SU-DHL-6 (cell line): Measurements from ENCODE around the gene GCC1.

Experiments
- H2AFZ ChIP-seq: fragments of 200-600 bp; sonication (generic); 2 replicates; pipeline ENCODE4 v1.6.1; 2014; ENCODE audit warnings: low read depth, mild to moderate bottlenecking, moderate library complexity, mixed read lengths, antibody characterized with exemption, low read length; ENCODE audit not compliant: severe bottlenecking
- H3F3A ChIP-seq: fragments of 200-600 bp; shearing (Covaris generic); 2 replicates; pipeline ENCODE4 v1.6.0; 2016; ENCODE audit warnings: antibody characterized with exemption, mild to moderate bottlenecking; ENCODE audit not compliant: insufficient read depth
- H3K27ac ChIP-seq: fragments of 200-600 bp; sonication (generic); 2 replicates; pipeline ENCODE4 v1.5.1; 2016; ENCODE audit warnings: low read depth, mild to moderate bottlenecking, low read length, moderate library complexity, mixed read lengths
- H3K27me3 ChIP-seq: fragments of 200-600 bp; sonication (generic), shearing (Covaris generic); 2 replicates; pipeline ENCODE4 v1.6.0; 2014; ENCODE audit warnings: mild to moderate bottlenecking, low read length
- H3K36me3 ChIP-seq: fragments of 200-600 bp; sonication (generic); 2 replicates; pipeline ENCODE4 v1.6.1; 2014; ENCODE audit warnings: mild to moderate bottlenecking, low read length, mixed read lengths
- H3K4me2 ChIP-seq: fragments of 300-600, 200-600 bp; shearing (Covaris generic), sonication (generic); 2 replicates; pipeline ENCODE4 v1.6.0; 2014; ENCODE audit warnings: low read length, low read depth, mild to moderate bottlenecking; ENCODE audit not compliant: poor library complexity, severe bottlenecking
- H3K4me3 ChIP-seq: fragments of 200-600 bp; sonication (generic); 2 replicates; pipeline ENCODE4 v1.5.1; 2014; ENCODE audit warnings: antibody characterized with exemption, low read length, mild to moderate bottlenecking, mixed read lengths; ENCODE audit not compliant: insufficient read depth, poor library complexity, severe bottlenecking
- H3K79me2 ChIP-seq: fragments of 200-600 bp; sonication (generic); 2 replicates; pipeline ENCODE4 v1.6.1; 2014; ENCODE audit warnings: mild to moderate bottlenecking, low read length, moderate library complexity; ENCODE audit not compliant: insufficient read depth
- H3K9ac ChIP-seq: fragments of 200-600 bp; sonication (generic); 2 replicates; pipeline ENCODE4 v1.7.0; 2014; ENCODE audit warnings: mild to moderate bottlenecking, low read length
- H3K9me2 ChIP-seq: fragments of 200-600 bp; sonication (generic); replicated peaks from 2 replicates; pipeline ENCODE4 v1.6.1; 2014; ENCODE audit warnings: low read length; ENCODE audit not compliant: insufficient read depth
- H3K9me3 ChIP-seq: fragments of 200-600 bp; sonication (generic); 2 replicates; pipeline ENCODE4 v1.6.1; 2014; ENCODE audit warnings: low read length, mixed read lengths; ENCODE audit not compliant: insufficient read depth
- H4K20me1 ChIP-seq: fragments of 200-600 bp; sonication (generic); 2 replicates; pipeline ENCODE4 v1.6.1; 2014; ENCODE audit warnings: low read depth, mild to moderate bottlenecking, antibody characterized with exemption, low read length, moderate library complexity, mixed read lengths
- CTCF ChIP-seq: fragments of 200-600 bp; sonication (generic); IDR thresholded peaks from one replicate; pipeline ENCODE4 v1.5.1; 2017; ENCODE audit warnings: antibody characterized with exemption, mild to moderate bottlenecking, low read length, moderate library complexity; ENCODE audit not compliant: insufficient read depth, poor library complexity, severe bottlenecking
- EZH2phosphoT487 ChIP-seq: fragments of 200-600 bp; sonication (generic), shearing (Covaris generic); conservative IDR thresholded peaks from 2 replicates; pipeline ENCODE4 v1.6.1; 2018; ENCODE audit warnings: mild to moderate bottlenecking, antibody characterized with exemption, low read length, moderate library complexity, mixed read lengths

Gene GCC1

GRCh38 chr7:127619681-127620405, 34.4 kb upstream of the GCC1 start:
- no peak overlapping the region for H3K4me2 ChIP-seq

GRCh38 chr7:127618775-127619174, 33.4 kb upstream of the GCC1 start:
- Histone ChIP-seq H3K4me3 (no peak overlapping the region), H3K27ac (no peak overlapping the region), H3K9ac (no peak overlapping the region), H3K36me3 (no peaks in the 10 kb centered on the region), H2AFZ (no peak overlapping the region), H3F3A (no peaks in the 10 kb centered on the region), H3K4me2 (no peak overlapping the region), H3K27me3 (no peaks in the 10 kb centered on the region), H4K20me1 (no peaks in the 10 kb centered on the region), H3K9me3 (no peaks in the 10 kb centered on the region), H3K79me2 (no peaks in the 10 kb centered on the region), H3K9me2 (no peaks in the 10 kb centered on the region)
- TF ChIP-seq EZH2phosphoT487 (no peak), CTCF (no peak)

More at GRCh38 chr7:127619681-127620405, 34.4 kb upstream of the GCC1 start:
- H3F3A ChIP-seq, result no peaks in the 10 kb centered on the region
- H3K27me3 ChIP-seq, result no peaks in the 10 kb centered on the region
- no peaks in the 10 kb centered on the region for H4K20me1 ChIP-seq
- H3K9me3 ChIP-seq, result no peaks in the 10 kb centered on the region
- no peaks in the 10 kb centered on the region for H3K9me2 ChIP-seq
- H3K9ac ChIP-seq, result no peak overlapping the region
- no peaks in the 10 kb centered on the region for H3K36me3 ChIP-seq
- TF ChIP-seq EZH2phosphoT487 (no peak), CTCF (no peak)
- no peak overlapping the region for H2AFZ ChIP-seq
- no peak overlapping the region for H3K4me3 ChIP-seq
- no peak overlapping the region for H3K27ac ChIP-seq
- H3K79me2 ChIP-seq, result no peaks in the 10 kb centered on the region

- H4K20me1 ChIP-seq, result no peaks in the 10 kb centered on the region
- H3K27me3 ChIP-seq, result no peaks in the 10 kb centered on the region; the same call in 1 of the 2 replicates
- TF ChIP-seq EZH2phosphoT487 (no peak), CTCF (no peak)
Observed at GRCh38 chr7:127618042-127618441, 32.6 kb upstream of the GCC1 start, which contains the start of gene PAX4. Gene PAX4, minus strand, starts transcription at chr7:127618142. Its CDS starts 2,214 bp downstream, at chr7:127615928.

More at GRCh38 chr7:127618042-127618441, 32.6 kb upstream of the GCC1 start, which contains the start of gene PAX4:
- H2AFZ ChIP-seq, result no peak within 1 kb of the TSS
- no peaks in the 10 kb centered on the region for H3F3A ChIP-seq
- no peak within 1 kb of the TSS for H3K9ac ChIP-seq
- H3K9me2 ChIP-seq, result no peaks in the 10 kb centered on the region
- no peak within 1 kb of the TSS for H3K4me3 ChIP-seq
- no peaks in the 10 kb centered on the region for H3K36me3 ChIP-seq
- H3K79me2 ChIP-seq, result no peaks in the 10 kb centered on the region
- no peaks in the 10 kb centered on the region for H3K9me3 ChIP-seq
- no peak within 1 kb of the TSS for H3K27ac ChIP-seq
- H3K4me2 ChIP-seq, result no peak within 1 kb of the TSS
